IMR-90 (cell line): ENCODE measurements around the gene ACSS2. TPM values are rescaled to one million over a fixed set of nuclear protein-coding genes. Genes with fewer than 3 reads are reported as not detected.
A peak's percentile ranks its signal among the peaks of the same experiment; 100 is the strongest.

Experiments
- ATAC-seq: fragments of 200-7000 bp; cut with Tn5 transposase; 2 replicates; pipeline ENCODE4 v1.9.1; 2020; ENCODE audit warnings: low read depth, mild to moderate bottlenecking, moderate library complexity
- BruUV-seq: library from RNA; stranded (reverse); fragments of 400-500 nt; replicated peaks from 2 replicates; lab custom pipeline; 2021; lab: Mats Ljungman, UMichigan
- CTCF ChIA-PET: fragments of 300-600 bp; formaldehyde crosslinking; extraction: SDS; loops from one replicate; lab custom pipeline; 2021; ENCODE audit warnings: antibody characterized with exemption; lab: Yijun Ruan, JAX
- POLR2A ChIA-PET: fragments of 300-600 bp; sonication (Branson Sonifier 250); formaldehyde crosslinking; loops from one replicate; lab custom pipeline; 2022; ENCODE audit warnings: antibody characterized with exemption; ENCODE audit not compliant: unreplicated experiment; lab: Charles Lee
- DNase-seq: peaks from one replicate; pipeline ENCODE4 v3.0.0; 2013
- H2AFZ ChIP-seq: replicated peaks from 2 replicates; pipeline ENCODE3; 2013; ENCODE audit warnings: low read length, mild to moderate bottlenecking; ENCODE audit not compliant: poor library complexity
- H2AK5ac ChIP-seq: 2 replicates; pipeline ENCODE4 v1.6.1; 2013; ENCODE audit warnings: low read depth, low read length, inconsistent platforms
- H2AK9ac ChIP-seq: replicated peaks from 2 replicates; pipeline ENCODE3; 2013; ENCODE audit warnings: mild to moderate bottlenecking, low read depth, low read length, moderate library complexity; ENCODE audit not compliant: poor library complexity
- H2BK120ac ChIP-seq: 2 replicates; pipeline ENCODE4 v1.6.1; 2013; ENCODE audit warnings: low read depth, low read length, inconsistent platforms
- H2BK15ac ChIP-seq: 3 replicates; pipeline ENCODE4 v1.6.1; 2013; ENCODE audit warnings: low read depth, low read length, inconsistent platforms
- H2BK20ac ChIP-seq: 2 replicates; pipeline ENCODE4 v1.6.1; 2013; ENCODE audit warnings: low read depth, mild to moderate bottlenecking, inconsistent platforms, low read length, moderate library complexity
- H2BK5ac ChIP-seq: 2 replicates; pipeline ENCODE4 v1.6.1; 2013; ENCODE audit warnings: mild to moderate bottlenecking, low read depth, low read length, inconsistent platforms; ENCODE audit not compliant: poor library complexity, severe bottlenecking
- H3K14ac ChIP-seq: replicated peaks from 2 replicates; pipeline ENCODE4 v1.6.1; 2013; ENCODE audit warnings: low read depth, low read length, inconsistent platforms
- H3K18ac ChIP-seq: 2 replicates; pipeline ENCODE4 v1.6.1; 2013; ENCODE audit warnings: low read depth, low read length, control low read depth
- H3K23ac ChIP-seq: 2 replicates; pipeline ENCODE4 v1.6.1; 2013; ENCODE audit warnings: low read depth, low read length, inconsistent platforms
- H3K27ac ChIP-seq: 2 replicates; pipeline ENCODE4 v1.5.1; 2013; ENCODE audit warnings: mild to moderate bottlenecking, control low read depth, low read length; ENCODE audit not compliant: insufficient read depth
- H3K27me3 ChIP-seq: 2 replicates; pipeline ENCODE4 v1.6.1; 2013; ENCODE audit warnings: low read length; ENCODE audit not compliant: control insufficient read depth, insufficient read depth
- H3K36me3 ChIP-seq: 2 replicates; pipeline ENCODE4 v1.6.1; 2013; ENCODE audit warnings: low read length, mixed read lengths; ENCODE audit not compliant: control insufficient read depth, insufficient read depth
- H3K4ac ChIP-seq: 2 replicates; pipeline ENCODE4 v1.6.1; 2013; ENCODE audit warnings: low read depth, low read length, inconsistent platforms
- H3K4me1 ChIP-seq: 2 replicates; pipeline ENCODE4 v1.6.1; 2013; ENCODE audit warnings: low read length, mixed read lengths; ENCODE audit not compliant: control insufficient read depth, insufficient read depth
- H3K4me2 ChIP-seq: 2 replicates; pipeline ENCODE4 v1.6.1; 2013; ENCODE audit warnings: low read depth, mild to moderate bottlenecking, control low read depth, low read length, moderate library complexity
- H3K4me3 ChIP-seq: 2 replicates; pipeline ENCODE4 v1.5.1; 2013; ENCODE audit warnings: low read depth, mild to moderate bottlenecking, control low read depth, low read length, moderate library complexity; ENCODE audit not compliant: insufficient read depth
- H3K56ac ChIP-seq: 2 replicates; pipeline ENCODE4 v1.6.1; 2013; ENCODE audit warnings: low read length, inconsistent platforms; ENCODE audit not compliant: insufficient read depth; ENCODE audit errors: extremely low read depth
- H3K79me1 ChIP-seq, 2 experiments: 2 replicates each; pipeline ENCODE4 v1.6.1; 2013; ENCODE audit warnings: low read length in 2 of 2, inconsistent platforms in 1 of 2, low read depth in 1 of 2
- H3K9ac ChIP-seq: 2 replicates; pipeline ENCODE4 v1.6.1; 2013; ENCODE audit warnings: low read depth, low read length, control low read depth
- H3K9me1 ChIP-seq: 2 replicates; pipeline ENCODE4 v1.6.1; 2013; ENCODE audit warnings: low read length, inconsistent platforms; ENCODE audit not compliant: insufficient read depth
- H3K9me3 ChIP-seq: 2 replicates; pipeline ENCODE4 v1.6.1; 2013; ENCODE audit warnings: low read length; ENCODE audit not compliant: control insufficient read depth, insufficient read depth
- H4K20me1 ChIP-seq: 2 replicates; pipeline ENCODE4 v1.6.1; 2013; ENCODE audit warnings: low read length, inconsistent platforms; ENCODE audit not compliant: insufficient read depth
- H4K5ac ChIP-seq: 2 replicates; pipeline ENCODE4 v1.6.1; 2013; ENCODE audit warnings: mild to moderate bottlenecking, low read depth, low read length, control low read depth
- H4K8ac ChIP-seq, 2 experiments: 2 replicates each; pipeline ENCODE4 v1.6.1; 2013; ENCODE audit warnings: low read depth in 2 of 2, low read length in 2 of 2, control low read depth in 1 of 2, inconsistent platforms in 1 of 2
- H4K91ac ChIP-seq: 2 replicates; pipeline ENCODE4 v1.6.1; 2013; ENCODE audit warnings: low read depth, low read length, inconsistent platforms; ENCODE audit not compliant: insufficient read depth
- BHLHE40 ChIP-seq: fragments of 150-350 bp; IDR thresholded peaks from 2 replicates; pipeline ENCODE4 v1.6.1; 2016; ENCODE audit warnings: mild to moderate bottlenecking, low read depth, low read length
- FOS ChIP-seq: fragments of 150-350 bp; IDR thresholded peaks from 2 replicates; pipeline ENCODE4 v1.6.1; 2016; ENCODE audit warnings: low read depth, low read length
- MXI1 ChIP-seq: IDR thresholded peaks from 2 replicates; pipeline ENCODE4 v1.6.1; 2012; ENCODE audit warnings: low read depth, mild to moderate bottlenecking, low read length, moderate library complexity, borderline replicate concordance
- RFX5 ChIP-seq: IDR thresholded peaks from 2 replicates; pipeline ENCODE4 v1.8.0; 2012; ENCODE audit warnings: low read depth, mild to moderate bottlenecking, low read length, moderate library complexity
- USF2 ChIP-seq: fragments of 150-350 bp; IDR thresholded peaks from 2 replicates; pipeline ENCODE4 v1.6.1; 2017; ENCODE audit warnings: mild to moderate bottlenecking, antibody characterized with exemption, low read length, low read depth
- WGBS, 2 experiments: methylation state at CpG; one replicate each; pipeline versions ENCODE4 v1.1.5 to v1.1.7; 2013; ENCODE audit warnings: missing lambda C conversion rate in 2 of 2; ENCODE audit not compliant: insufficient read length in 1 of 2; ENCODE audit errors: extremely low coverage in 2 of 2; 5-methylcytosine and 5-hydroxymethylcytosine counted together
- dilution Hi-C: fragments of 300-500 bp; cut with HindIII; formaldehyde crosslinking; loops from one replicate; pipeline ENCODE4 v1.14.3; 2018; ENCODE audit warnings: low sequenced_read_pairs; ENCODE audit not compliant: unreplicated experiment
- in situ Hi-C: fragments of 300-500 bp; cut with MboI; formaldehyde crosslinking; loops from 3 replicates; pipeline ENCODE4 v1.14.3; 2019; ENCODE audit warnings: low sequenced_read_pairs, inconsistent platforms, mixed read lengths
- intact Hi-C: fragments of 100-400 bp; cut with micrococcal nuclease; formaldehyde crosslinking; loops from 2 replicates; pipeline ENCODE4 v1.10.0; 2022
- polyA plus RNA-seq, 3 experiments: library from polyadenylated mRNA; depleted of rRNA; stranded (reverse); fragments of >200 nt; gene quantifications; 2 replicates each; pipeline ENCODE4 v1.2.3, GENCODE V29; 2012; ENCODE audit warnings: low replicate concordance in 1 of 3
- total RNA-seq: library from RNA; depleted of rRNA; stranded (reverse); fragments of >200 nt; gene quantifications from 2 replicates; pipeline ENCODE4 v1.2.3, GENCODE V29; 2012
- TF ChIP-seq, protein P1 (sequence below): conservative IDR thresholded peaks from 2 replicates; pipeline ENCODE4 v1.5.1; 2012; ENCODE audit warnings: mild to moderate bottlenecking, low read depth, low read length, improper control_type of control experiment
- TF ChIP-seq, protein P2 (sequence below): fragments of 150-350 bp; IDR thresholded peaks from 2 replicates; pipeline ENCODE4 v1.6.1; 2016; ENCODE audit warnings: low read depth, mild to moderate bottlenecking, low read length, moderate library complexity, borderline replicate concordance

Gene ACSS2
- total and polyA plus RNA-seq, 2 of the 4 experiments (the other 2 are of a cell fraction) = 26.9 to 46.4 TPM

GRCh38 chr20:34954904-34955230, 78.5 kb downstream of the ACSS2 start:
- peak overlapping the region; percentile 33; the same call in 1 of the 2 replicates for H2BK20ac ChIP-seq
- peaks cover 3% of the 10 kb centered on the region for H3K4me1 ChIP-seq
- peak overlapping the region; percentile 87; the same call in 1 of the 3 replicates for H2BK15ac ChIP-seq
- H3K79me1 ChIP-seq = peaks cover 13 to 36% of the 10 kb centered on the region in 2 experiments; a peak in 3 of 4 replicates
- H3K27me3 ChIP-seq = no peaks in the 10 kb centered on the region
- TSS peak; percentile 56 for BruUV-seq
- peak overlapping the region; percentile 85 for H3K9ac ChIP-seq
- peak overlapping the region; percentile 85 for H3K23ac ChIP-seq
- DNase-seq (peak; percentile 42), ATAC-seq (peak; percentile 24)
- H3K27ac ChIP-seq = peak overlapping the region; percentile 88
- dilution Hi-C loops = no loop called here
- POLR2A ChIA-PET = interaction anchor here (1.0 kb wide), 1 partner anchor 67 kb away, joined by 3 read pairs; no protein-coding TSS in a partner anchor
- H3K4me3 ChIP-seq = peak overlapping the region; percentile 62
- H3K56ac ChIP-seq = peak overlapping the region; percentile 96
- H2AFZ ChIP-seq = peak overlapping the region; percentile 91
- peak overlapping the region; percentile 60 for H4K5ac ChIP-seq
- no peak for TF ChIP-seq MXI1
- TF ChIP-seq, protein P1, sequence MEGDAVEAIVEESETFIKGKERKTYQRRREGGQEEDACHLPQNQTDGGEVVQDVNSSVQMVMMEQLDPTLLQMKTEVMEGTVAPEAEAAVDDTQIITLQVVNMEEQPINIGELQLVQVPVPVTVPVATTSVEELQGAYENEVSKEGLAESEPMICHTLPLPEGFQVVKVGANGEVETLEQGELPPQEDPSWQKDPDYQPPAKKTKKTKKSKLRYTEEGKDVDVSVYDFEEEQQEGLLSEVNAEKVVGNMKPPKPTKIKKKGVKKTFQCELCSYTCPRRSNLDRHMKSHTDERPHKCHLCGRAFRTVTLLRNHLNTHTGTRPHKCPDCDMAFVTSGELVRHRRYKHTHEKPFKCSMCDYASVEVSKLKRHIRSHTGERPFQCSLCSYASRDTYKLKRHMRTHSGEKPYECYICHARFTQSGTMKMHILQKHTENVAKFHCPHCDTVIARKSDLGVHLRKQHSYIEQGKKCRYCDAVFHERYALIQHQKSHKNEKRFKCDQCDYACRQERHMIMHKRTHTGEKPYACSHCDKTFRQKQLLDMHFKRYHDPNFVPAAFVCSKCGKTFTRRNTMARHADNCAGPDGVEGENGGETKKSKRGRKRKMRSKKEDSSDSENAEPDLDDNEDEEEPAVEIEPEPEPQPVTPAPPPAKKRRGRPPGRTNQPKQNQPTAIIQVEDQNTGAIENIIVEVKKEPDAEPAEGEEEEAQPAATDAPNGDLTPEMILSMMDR = no peak
- no peak for TF ChIP-seq RFX5
- peak; percentile 89 for TF ChIP-seq BHLHE40
- TF ChIP-seq USF2 = peak; percentile 52; the same call in 1 of the 2 replicates
- no peak for TF ChIP-seq FOS
- TF ChIP-seq, protein P2, sequence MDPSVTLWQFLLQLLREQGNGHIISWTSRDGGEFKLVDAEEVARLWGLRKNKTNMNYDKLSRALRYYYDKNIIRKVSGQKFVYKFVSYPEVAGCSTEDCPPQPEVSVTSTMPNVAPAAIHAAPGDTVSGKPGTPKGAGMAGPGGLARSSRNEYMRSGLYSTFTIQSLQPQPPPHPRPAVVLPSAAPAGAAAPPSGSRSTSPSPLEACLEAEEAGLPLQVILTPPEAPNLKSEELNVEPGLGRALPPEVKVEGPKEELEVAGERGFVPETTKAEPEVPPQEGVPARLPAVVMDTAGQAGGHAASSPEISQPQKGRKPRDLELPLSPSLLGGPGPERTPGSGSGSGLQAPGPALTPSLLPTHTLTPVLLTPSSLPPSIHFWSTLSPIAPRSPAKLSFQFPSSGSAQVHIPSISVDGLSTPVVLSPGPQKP = no peak
- no peaks in the 10 kb centered on the region for H4K20me1 ChIP-seq
- H3K36me3 ChIP-seq = peaks cover 2% of the 10 kb centered on the region; the same call in 1 of the 2 replicates
- CTCF ChIA-PET = interaction anchor here (2.6 kb wide), 1 partner anchor 81 kb away, joined by 19 read pairs; the partner anchor contains the start of gene GGT7
- peaks cover 9% of the 10 kb centered on the region for H3K9me1 ChIP-seq
- H3K18ac ChIP-seq = peak overlapping the region; percentile 79
- intact Hi-C loops = loop anchor here (1.0 kb wide), 1 partner anchor 81 kb away; no protein-coding TSS in a partner anchor
- peak overlapping the region; percentile 98 for H3K14ac ChIP-seq
- peak overlapping the region; percentile 94 for H4K91ac ChIP-seq
- peak overlapping the region; percentile 89 for H3K4me2 ChIP-seq
- peak overlapping the region; percentile 82 for H2BK5ac ChIP-seq
- H4K8ac ChIP-seq = peak overlapping the region; percentile 90 to 96
- no peaks in the 10 kb centered on the region for H3K9me3 ChIP-seq
- peak overlapping the region; percentile 95 for H3K4ac ChIP-seq
- H2AK5ac ChIP-seq = peak overlapping the region; percentile 79
- in situ Hi-C loops = loop anchor here (5.0 kb wide), 1 partner anchor 83 kb away; the partner anchor contains the start of gene GGT7
- peak overlapping the region; percentile 84 for H2BK120ac ChIP-seq
- peak overlapping the region; percentile 99 for H2AK9ac ChIP-seq
- 22% methylated on average over 3 of the region's 13 CpGs; no CpG with 5 or more reads in 1 of the 2 experiments for WGBS, 2 experiments
